Neuronal stem cell (in vitro differentiated cells): Measurements from ENCODE around the gene DDX5.

Experiments used
- DNase-seq: peaks from one replicate; pipeline ENCODE4 v3.0.0-alpha.2; 2013; ENCODE audit warnings: low spot score
- H2AFZ ChIP-seq: one replicate; pipeline ENCODE4 v1.6.1; 2013; ENCODE audit warnings: mild to moderate bottlenecking, low read length, inconsistent platforms
- H2AK5ac ChIP-seq: 2 replicates; pipeline ENCODE4 v1.6.1; 2013; ENCODE audit warnings: low read depth, mild to moderate bottlenecking, inconsistent platforms, low read length, moderate library complexity, mixed read lengths
- H2BK120ac ChIP-seq: 2 replicates; pipeline ENCODE4 v1.6.1; 2013; ENCODE audit warnings: low read depth, mild to moderate bottlenecking, inconsistent platforms, low read length, moderate library complexity, mixed read lengths
- H2BK12ac ChIP-seq: one replicate; pipeline ENCODE4 v1.6.1; 2013; ENCODE audit warnings: low read length, inconsistent platforms
- H2BK15ac ChIP-seq: 2 replicates; pipeline ENCODE4 v1.6.1; 2013; ENCODE audit warnings: mild to moderate bottlenecking, low read length, inconsistent platforms, mixed read lengths
- H2BK5ac ChIP-seq: one replicate; pipeline ENCODE4 v1.6.1; 2013; ENCODE audit warnings: inconsistent platforms, mild to moderate bottlenecking, low read length, moderate library complexity
- H3K14ac ChIP-seq: one replicate; pipeline ENCODE4 v1.6.1; 2013; ENCODE audit warnings: low read length, inconsistent platforms
- H3K18ac ChIP-seq: 2 replicates; pipeline ENCODE4 v1.6.1; 2013; ENCODE audit warnings: low read length, inconsistent platforms
- H3K23ac ChIP-seq: 2 replicates; pipeline ENCODE4 v1.6.1; 2013; ENCODE audit warnings: low read depth, mild to moderate bottlenecking, mixed read lengths, low read length, inconsistent platforms; ENCODE audit not compliant: poor library complexity
- H3K27ac ChIP-seq: replicated peaks from 3 replicates; pipeline ENCODE4 v1.5.1; 2013; ENCODE audit warnings: low read length, inconsistent platforms
- H3K27me3 ChIP-seq, 3 experiments: 2 replicates each; pipeline ENCODE4 v1.6.1; 2013; ENCODE audit warnings: low read length in 3 of 3, mild to moderate bottlenecking in 2 of 3, inconsistent platforms in 1 of 3, low read depth in 1 of 3, mixed read lengths in 1 of 3, moderate library complexity in 1 of 3; ENCODE audit not compliant: control insufficient read depth in 3 of 3, insufficient read depth in 3 of 3
- H3K36me3 ChIP-seq, 2 donors: replicated peaks in 1 of 2; 2 replicates each; pipeline ENCODE4 v1.6.1; 2013; ENCODE audit warnings: low read length in 2 of 2; ENCODE audit not compliant: control insufficient read depth in 2 of 2, insufficient read depth in 2 of 2
- H3K4ac ChIP-seq: 2 replicates; pipeline ENCODE4 v1.6.1; 2013; ENCODE audit warnings: inconsistent platforms, mild to moderate bottlenecking, low read length, moderate library complexity
- H3K4me1 ChIP-seq, 2 donors: 1 replicate in 1 of 2; 2 replicates in 1 of 2; pipeline ENCODE4 v1.6.1; 2013; ENCODE audit warnings: low read length in 2 of 2, low read depth in 1 of 2; ENCODE audit not compliant: control insufficient read depth in 2 of 2, insufficient read depth in 1 of 2
- H3K4me2 ChIP-seq: one replicate; pipeline ENCODE4 v1.6.1; 2013; ENCODE audit warnings: mild to moderate bottlenecking, low read length, inconsistent platforms; ENCODE audit not compliant: insufficient read depth, poor library complexity, severe bottlenecking
- H3K4me3 ChIP-seq, 2 donors: 2 replicates each; pipeline ENCODE4 v1.5.1; 2013; ENCODE audit warnings: low read length in 2 of 2, mild to moderate bottlenecking in 2 of 2, inconsistent platforms in 1 of 2, moderate library complexity in 1 of 2
- H3K79me1 ChIP-seq: one replicate; pipeline ENCODE4 v1.6.1; 2013; ENCODE audit warnings: low read depth, mild to moderate bottlenecking, inconsistent platforms, low read length, moderate library complexity
- H3K9ac ChIP-seq: one replicate; pipeline ENCODE4 v1.6.1; 2013; ENCODE audit warnings: mild to moderate bottlenecking, low read depth, low read length, inconsistent platforms; ENCODE audit not compliant: poor library complexity
- H3K9me3 ChIP-seq, 2 donors: replicated peaks in 1 of 2; 2 replicates each; pipeline versions ENCODE3 to v1.6.1; 2013; ENCODE audit warnings: low read length in 2 of 2, mild to moderate bottlenecking in 2 of 2, inconsistent platforms in 1 of 2, low read depth in 1 of 2, mixed read lengths in 1 of 2, moderate library complexity in 1 of 2; ENCODE audit not compliant: control insufficient read depth in 2 of 2, insufficient read depth in 1 of 2
- H4K8ac ChIP-seq: one replicate; pipeline ENCODE4 v1.6.1; 2013; ENCODE audit warnings: low read depth, mild to moderate bottlenecking, inconsistent platforms, low read length, moderate library complexity
- H4K91ac ChIP-seq: one replicate; pipeline ENCODE4 v1.6.1; 2013; ENCODE audit warnings: low read length, low read depth, mild to moderate bottlenecking, inconsistent platforms; ENCODE audit not compliant: poor library complexity
- WGBS, 2 donors: extraction: QIAGEN DNeasy Blood & Tissue Kit; methylation state at CpG; one replicate each; pipeline ENCODE4 v1.1.7; 2013; ENCODE audit warnings: missing lambda C conversion rate in 2 of 2, mixed read lengths in 1 of 2; ENCODE audit not compliant: insufficient read length in 2 of 2, insufficient replicate concordance in 1 of 2; ENCODE audit errors: extremely low coverage in 2 of 2; 5-methylcytosine and 5-hydroxymethylcytosine counted together

DDX5 gene

DNA sequence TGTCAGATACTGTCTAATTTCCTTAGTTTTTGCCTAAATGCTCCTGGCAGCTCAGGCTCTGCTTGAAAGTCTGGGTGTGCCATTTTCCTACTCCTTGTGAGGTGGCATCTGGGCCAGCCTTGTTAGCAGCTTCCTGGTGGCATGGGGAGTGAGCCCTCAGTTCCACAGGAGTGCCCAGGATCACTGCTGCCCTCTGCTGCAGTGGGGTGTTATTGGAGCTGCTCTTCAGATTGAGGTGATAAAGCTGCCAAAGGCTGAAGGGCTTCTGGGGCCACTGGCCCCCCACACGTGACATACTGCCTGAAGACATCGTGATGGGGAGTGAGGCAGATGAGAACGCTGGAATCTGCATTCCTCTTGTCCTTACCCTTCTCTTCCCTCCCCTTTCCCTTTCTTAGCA, 28.1 kb upstream of the DDX5 start:
- no CpG with 5 or more reads among the region's 3 CpGs for WGBS, 2 donors
- no peak for DNase-seq

DNA sequence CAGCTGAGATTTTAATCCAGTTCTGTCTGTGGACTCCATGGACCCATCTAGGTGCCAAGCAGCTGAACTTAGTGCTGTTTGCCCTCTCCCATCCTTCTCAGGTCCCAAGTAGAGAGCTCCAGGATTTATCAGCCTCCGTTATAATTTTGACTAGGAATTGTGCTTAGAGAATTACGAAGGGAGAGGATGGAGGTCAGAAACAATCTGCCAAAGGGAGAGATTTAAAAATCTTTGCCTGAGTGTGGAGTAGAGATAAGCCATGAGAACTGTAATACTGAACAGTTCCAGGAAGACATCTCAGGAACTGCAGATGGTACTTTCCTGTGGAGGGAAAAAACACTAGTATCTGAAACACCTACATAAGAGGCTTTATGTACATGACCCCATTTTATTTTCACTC, 27.7 kb upstream of the DDX5 start:
- H3K4me1 ChIP-seq, result no peaks in the 10 kb centered on the region
- H2BK5ac ChIP-seq, result no peak overlapping the region
- H3K27ac ChIP-seq, result no peak overlapping the region
- no peak overlapping the region for H2BK12ac ChIP-seq
- no peak overlapping the region for H3K23ac ChIP-seq
- peaks cover 45 to 100% of the 10 kb centered on the region in 2 donors for H3K36me3 ChIP-seq
- no peak overlapping the region for H3K14ac ChIP-seq
- no peak overlapping the region for H3K9ac ChIP-seq
- no peaks in the 10 kb centered on the region for H3K27me3 ChIP-seq
- H2BK15ac ChIP-seq, result no peak overlapping the region
- H3K4ac ChIP-seq, result no peak overlapping the region
- H2AFZ ChIP-seq, result no peak overlapping the region
- H3K79me1 ChIP-seq, result no peaks in the 10 kb centered on the region
- no peak overlapping the region for H3K18ac ChIP-seq
- no peak overlapping the region for H4K91ac ChIP-seq
- H3K4me2 ChIP-seq, result no peak overlapping the region
- no peak overlapping the region for H4K8ac ChIP-seq
- H3K9me3 ChIP-seq, result no peaks in the 10 kb centered on the region
- no peak for DNase-seq
- WGBS, 2 donors, result no CpG with 5 or more reads among the region's 2 CpGs
- no peak overlapping the region for H3K4me3 ChIP-seq
- no peak overlapping the region for H2AK5ac ChIP-seq
- no peak overlapping the region for H2BK120ac ChIP-seq

More for the DNA sequence above, 28.1 kb upstream of the DDX5 start:
- Histone ChIP-seq H3K9me3 (no peaks in the 10 kb centered on the region), H3K14ac (no peak overlapping the region), H2BK5ac (no peak overlapping the region), H3K36me3 (peaks cover 44 to 100% of the 10 kb centered on the region in 2 donors), H2AK5ac (no peak overlapping the region), H3K27me3 (no peaks in the 10 kb centered on the region), H3K79me1 (no peaks in the 10 kb centered on the region), H3K9ac (no peak overlapping the region), H3K23ac (no peak overlapping the region), H2BK120ac (no peak overlapping the region), H4K91ac (no peak overlapping the region), H3K18ac (no peak overlapping the region), H3K4me1 (no peaks in the 10 kb centered on the region), H2AFZ (no peak overlapping the region), H3K4ac (no peak overlapping the region), H3K4me3 (no peak overlapping the region), H3K4me2 (no peak overlapping the region), H3K27ac (no peak overlapping the region), H2BK12ac (no peak overlapping the region), H2BK15ac (no peak overlapping the region), H4K8ac (no peak overlapping the region)

DNA sequence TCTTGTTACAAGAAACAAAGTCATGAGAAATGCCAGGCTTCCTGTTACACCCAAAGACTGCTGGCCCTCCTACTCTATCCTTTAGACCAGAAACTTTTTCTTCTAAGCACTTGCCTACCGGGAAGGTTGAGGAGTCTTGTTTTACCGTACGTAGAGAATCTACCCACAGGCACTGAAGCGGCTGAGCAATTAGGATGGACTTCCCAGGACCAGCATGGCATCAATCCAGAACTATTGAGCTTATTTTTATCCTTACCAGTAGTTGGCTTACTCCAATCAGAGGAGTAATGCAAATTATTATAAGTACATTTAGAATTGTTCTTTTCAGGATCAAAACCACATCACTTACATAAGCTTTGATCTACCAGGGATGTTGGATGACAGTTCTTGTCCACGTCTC, 26.3 kb upstream of the DDX5 start:
- Histone ChIP-seq H2AFZ (no peak overlapping the region), H3K27ac (no peak overlapping the region), H3K9ac (no peak overlapping the region), H3K4ac (no peak overlapping the region), H3K14ac (no peak overlapping the region), H3K23ac (no peak overlapping the region), H3K4me2 (no peak overlapping the region), H4K91ac (no peak overlapping the region), H2BK15ac (no peak overlapping the region), H3K9me3 (no peaks in the 10 kb centered on the region), H2AK5ac (no peak overlapping the region), H2BK12ac (no peak overlapping the region), H3K27me3 (no peaks in the 10 kb centered on the region), H3K36me3 (peaks cover 46 to 100% of the 10 kb centered on the region in 2 donors), H3K4me3 (no peak overlapping the region), H3K4me1 (no peaks in the 10 kb centered on the region), H3K18ac (no peak overlapping the region), H2BK5ac (no peak overlapping the region), H3K79me1 (no peaks in the 10 kb centered on the region), H2BK120ac (no peak overlapping the region), H4K8ac (no peak overlapping the region)
- no peak for DNase-seq
- WGBS, 2 donors, result no CpG with 5 or more reads among the region's 5 CpGs

DNA sequence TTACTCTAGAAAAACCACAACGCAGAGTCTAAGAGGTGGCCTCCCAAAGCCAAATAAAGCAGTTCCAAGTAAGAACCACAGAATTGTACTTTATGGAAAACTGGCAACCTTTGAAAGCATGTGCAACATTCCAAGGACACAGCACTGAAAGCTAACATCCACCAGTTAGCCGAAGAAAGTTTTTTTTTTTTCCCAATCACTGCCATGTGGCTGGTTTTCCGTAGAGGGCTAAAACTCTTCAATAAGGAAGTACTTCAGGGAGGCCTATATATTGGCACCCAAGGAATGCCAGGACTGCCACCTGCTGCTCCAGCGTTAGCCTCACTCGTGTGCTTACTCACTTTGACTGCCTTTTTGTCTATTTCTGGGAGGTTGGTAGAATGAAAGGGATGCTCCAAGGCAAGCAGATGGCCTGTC, 25.9 kb upstream of the DDX5 start:
- Histone ChIP-seq H3K9ac (no peak overlapping the region), H2AK5ac (no peak overlapping the region), H4K91ac (no peak overlapping the region), H2BK5ac (no peak overlapping the region), H3K9me3 (no peaks in the 10 kb centered on the region), H3K18ac (no peak overlapping the region), H3K23ac (no peak overlapping the region), H2AFZ (no peak overlapping the region), H3K27ac (no peak overlapping the region), H3K4me1 (no peaks in the 10 kb centered on the region), H3K79me1 (no peaks in the 10 kb centered on the region), H2BK15ac (no peak overlapping the region), H3K14ac (no peak overlapping the region), H3K4me3 (no peak overlapping the region), H3K36me3 (peaks cover 47 to 100% of the 10 kb centered on the region in 2 donors), H3K4me2 (no peak overlapping the region), H3K4ac (no peak overlapping the region), H2BK12ac (no peak overlapping the region), H3K27me3 (no peaks in the 10 kb centered on the region), H4K8ac (no peak overlapping the region), H2BK120ac (no peak overlapping the region)
- no CpG with 5 or more reads among the region's 5 CpGs for WGBS, 2 donors
- no peak for DNase-seq
